GM21529 (cell line): ENCODE data around the gene KPNA4.
"Not testable (repeated sequence)": the region's sequence is repeated elsewhere in the genome, so short reads cannot be mapped to it uniquely, and the experiment has no call there.

Source experiments
- ATAC-seq: cut with Tn5 transposase; IDR thresholded peaks from one replicate; pipeline ENCODE4 v1.9.1; 2021; ENCODE audit not compliant: unreplicated experiment

KPNA4 gene

GRCh38 chr3:160573955-160574525, 8.7 kb upstream of the KPNA4 start:
- not testable (repeated sequence) for ATAC-seq

DNA sequence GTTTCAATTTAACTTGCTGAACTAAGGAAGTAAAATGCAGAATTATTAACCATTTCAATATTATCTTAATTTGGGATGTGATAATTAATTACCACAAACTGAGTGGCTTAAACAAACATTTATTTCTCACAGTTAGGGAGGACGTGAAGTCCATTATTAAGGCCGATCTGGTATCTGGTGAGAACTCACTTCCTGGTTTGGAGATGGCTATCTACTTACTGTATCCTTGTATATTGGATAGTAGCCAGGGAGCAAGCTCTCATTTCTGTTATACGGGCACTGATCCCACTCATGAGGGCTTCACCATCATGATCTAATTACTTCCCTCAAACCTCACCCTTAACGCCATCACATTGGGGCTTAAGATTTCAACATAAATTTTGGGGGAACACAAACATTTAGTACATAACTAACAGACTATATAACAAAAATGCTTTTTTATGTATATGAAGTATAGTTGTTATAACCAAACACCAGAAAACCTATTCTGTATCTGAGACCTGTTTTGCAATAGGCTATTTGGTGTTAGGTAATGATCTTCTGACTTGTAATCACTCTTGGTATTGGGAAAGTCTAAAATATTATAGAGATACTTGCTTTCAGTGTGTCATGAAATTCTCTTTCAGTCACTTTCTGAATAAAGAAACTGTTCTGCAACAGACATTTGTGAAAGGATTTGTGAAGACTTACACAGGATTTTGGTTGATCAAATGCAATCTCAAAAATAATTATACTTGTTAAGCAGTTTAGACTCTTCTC, 4.7 kb upstream of the KPNA4 start:
- ATAC-seq: no peak

DNA sequence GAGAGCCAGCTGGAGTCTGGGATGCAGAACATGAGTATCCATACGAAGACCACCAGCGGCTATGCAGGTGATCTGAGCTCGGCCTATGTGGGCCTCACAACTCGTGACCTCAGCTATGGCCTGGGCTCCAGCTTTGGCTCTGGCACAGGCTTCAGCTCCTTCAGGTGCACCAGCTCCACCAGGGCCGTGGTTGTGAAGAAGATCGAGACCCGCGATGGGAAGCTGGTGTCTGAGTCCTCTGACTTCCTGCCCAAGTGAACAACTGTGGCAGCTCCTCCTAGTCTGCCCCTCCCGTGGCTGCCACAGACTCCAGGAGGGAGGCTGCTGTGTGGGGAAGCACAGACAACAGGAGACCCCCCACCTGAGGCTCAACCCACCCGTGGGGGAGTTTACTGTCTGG, 3.6 kb upstream of the KPNA4 start:
- ATAC-seq: no peak

- ATAC-seq: no peak
Observed at GRCh38 chr3:160567774-160568173, 2.4 kb upstream of the KPNA4 start.

DNA sequence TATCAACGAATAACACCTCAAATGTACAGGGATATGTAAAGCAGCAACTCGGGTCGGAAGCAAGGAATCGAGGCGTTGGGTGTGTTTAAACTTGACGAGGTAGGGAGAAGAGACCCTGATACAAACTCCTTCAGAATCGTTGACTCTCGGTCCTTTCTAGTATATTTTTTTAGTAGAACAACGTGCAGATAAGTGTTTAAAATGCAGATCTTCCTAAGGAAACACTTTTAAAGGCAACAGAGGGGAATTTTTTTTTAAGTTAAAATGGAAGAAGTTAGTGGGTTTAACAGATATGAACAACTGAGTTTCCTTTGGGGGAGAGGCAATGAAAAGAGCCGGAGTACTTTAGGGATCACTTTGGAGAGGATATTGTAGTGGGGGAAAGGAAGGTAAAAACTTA, 1.1 kb upstream of the KPNA4 start:
- no peak for ATAC-seq

- ATAC-seq: peak; percentile 45
Observed at GRCh38 chr3:160564949-160565441, 376 bp downstream of the KPNA4 start.

DNA sequence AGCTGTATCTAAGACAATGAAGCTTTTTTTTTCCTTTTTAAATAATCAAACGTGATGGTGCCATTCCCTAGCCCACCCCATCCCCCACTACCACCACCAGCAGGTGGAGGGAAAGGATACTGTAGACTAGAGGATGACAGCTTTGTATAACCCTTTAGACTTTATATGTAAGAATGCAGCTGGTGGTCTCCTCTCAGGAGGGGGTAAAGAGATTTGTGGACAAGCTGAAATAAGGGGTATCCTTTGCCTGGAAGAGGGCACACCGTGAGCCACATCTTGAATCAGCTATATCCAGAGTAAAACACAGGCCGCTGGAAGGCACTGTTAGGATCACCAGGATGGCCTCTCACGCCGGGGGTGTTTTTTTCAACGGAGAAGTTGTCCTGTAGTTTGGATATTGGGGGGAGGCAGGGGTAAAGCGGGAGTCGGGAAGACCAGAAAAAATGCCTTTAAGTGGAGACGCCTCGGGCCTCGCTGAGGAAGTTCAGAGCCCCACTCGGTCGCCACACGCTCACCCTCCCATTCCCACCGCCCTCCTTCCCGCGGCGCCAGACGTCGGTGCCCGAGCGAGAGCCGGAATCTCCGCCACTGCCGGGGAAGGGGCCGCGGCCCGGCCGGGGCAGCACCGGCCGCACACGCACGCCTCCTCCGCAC, 986 bp downstream of the KPNA4 start:
- no peak for ATAC-seq

- ATAC-seq: no peak
Observed at GRCh38 chr3:160562952-160563351, 2.4 kb downstream of the KPNA4 start.

DNA sequence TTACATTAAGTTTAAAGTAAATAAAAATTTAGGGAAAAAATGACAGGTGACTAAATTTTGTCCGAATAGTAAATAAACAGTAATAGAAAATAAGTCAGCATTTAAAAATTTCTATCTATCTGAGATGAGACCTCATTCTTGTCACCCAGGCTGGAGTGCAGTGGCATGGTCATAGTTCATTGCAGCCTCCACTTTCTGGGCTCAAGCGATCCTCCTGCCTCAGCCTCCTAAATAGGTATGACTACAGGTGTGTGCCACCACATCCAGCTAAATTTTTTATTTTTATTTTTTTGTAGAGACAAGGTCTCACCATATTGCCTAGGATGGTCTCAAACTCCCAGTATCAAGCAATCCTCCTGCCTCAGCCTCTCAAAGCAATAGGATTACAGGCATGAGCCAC, 7.8 kb downstream of the KPNA4 start:
- ATAC-seq: no peak

- ATAC-seq: no peak
Observed at GRCh38 chr3:160556141-160556540, 9.2 kb downstream of the KPNA4 start.

GRCh38 chr3:160554980-160555379, 10.4 kb downstream of the KPNA4 start:
- no peak for ATAC-seq

GRCh38 chr3:160553827-160554226, 11.5 kb downstream of the KPNA4 start:
- no peak for ATAC-seq

- ATAC-seq: peak; percentile 52
Observed at GRCh38 chr3:160546727-160547126, 18.6 kb downstream of the KPNA4 start.

- ATAC-seq: no peak
Observed at GRCh38 chr3:160545504-160545871, 19.9 kb downstream of the KPNA4 start.

DNA sequence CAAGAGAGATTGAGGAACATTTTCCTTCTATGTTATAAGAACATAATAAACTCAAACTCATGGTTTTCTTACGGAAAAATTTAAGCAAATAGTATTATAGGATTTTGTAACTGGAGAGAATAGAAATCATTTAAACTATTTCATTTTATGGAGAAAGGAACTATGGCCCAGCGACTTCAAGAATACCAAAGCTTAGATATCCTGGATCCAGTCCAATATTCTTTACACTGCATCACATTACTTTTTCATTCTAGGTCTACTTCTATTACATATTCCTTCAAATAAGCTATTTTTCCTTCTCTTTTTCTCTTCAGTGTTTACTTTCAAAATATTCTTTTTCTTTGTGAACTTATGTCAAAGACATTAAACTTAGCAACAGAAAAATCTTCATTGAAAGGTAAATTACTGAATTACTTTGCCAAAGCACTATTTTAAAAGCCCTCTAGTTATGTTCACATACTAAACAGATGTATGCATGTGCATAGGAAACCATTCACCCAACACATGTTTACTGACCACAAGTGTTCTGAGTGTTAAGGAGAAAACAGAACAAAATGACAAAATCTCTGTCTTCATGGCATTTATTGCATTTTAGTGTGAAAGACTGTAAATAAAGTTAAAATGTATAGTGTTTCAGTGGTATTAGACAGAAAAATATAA, 20.4 kb downstream of the KPNA4 start:
- no peak for ATAC-seq

DNA sequence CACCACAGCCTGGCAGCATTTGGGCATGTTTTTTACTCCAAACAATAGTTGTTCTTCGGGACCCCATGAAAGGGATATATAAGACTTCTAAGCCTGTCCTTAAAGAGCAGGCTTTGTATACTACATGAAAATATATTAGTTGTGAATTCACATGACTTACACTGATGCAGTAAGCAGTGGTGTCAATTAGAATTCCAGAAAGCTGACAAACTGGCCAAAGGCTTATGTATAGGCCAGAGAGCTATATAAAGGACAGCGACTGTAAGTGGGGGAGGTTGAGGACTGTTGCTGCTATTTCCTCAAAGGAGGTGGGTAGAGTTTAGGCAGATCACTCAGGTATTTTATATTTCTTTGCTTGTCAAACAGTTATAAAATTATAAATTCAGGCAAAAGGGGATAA, 24.8 kb downstream of the KPNA4 start:
- ATAC-seq: no peak

DNA sequence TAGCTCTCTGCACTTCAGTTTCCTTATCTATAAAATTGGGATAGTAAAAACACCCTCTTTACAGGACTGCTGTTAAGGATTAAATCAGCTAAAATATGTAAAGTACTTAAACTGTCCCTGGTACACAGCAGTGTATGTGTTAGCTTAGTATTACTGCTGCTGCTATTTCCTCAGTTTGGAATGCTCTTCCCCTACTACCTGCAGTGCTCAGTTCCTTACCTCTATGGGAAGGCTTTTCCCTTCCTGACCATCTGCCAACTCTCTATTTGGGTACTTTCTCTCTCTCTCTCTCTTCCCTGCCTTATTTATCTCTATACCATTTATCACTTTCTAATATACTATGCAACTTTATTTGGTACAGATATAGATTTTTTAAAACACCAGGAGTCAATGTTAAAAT, 26.5 kb downstream of the KPNA4 start:
- no peak for ATAC-seq

GRCh38 chr3:160537729-160538128, 27.6 kb downstream of the KPNA4 start:
- ATAC-seq: no peak

DNA sequence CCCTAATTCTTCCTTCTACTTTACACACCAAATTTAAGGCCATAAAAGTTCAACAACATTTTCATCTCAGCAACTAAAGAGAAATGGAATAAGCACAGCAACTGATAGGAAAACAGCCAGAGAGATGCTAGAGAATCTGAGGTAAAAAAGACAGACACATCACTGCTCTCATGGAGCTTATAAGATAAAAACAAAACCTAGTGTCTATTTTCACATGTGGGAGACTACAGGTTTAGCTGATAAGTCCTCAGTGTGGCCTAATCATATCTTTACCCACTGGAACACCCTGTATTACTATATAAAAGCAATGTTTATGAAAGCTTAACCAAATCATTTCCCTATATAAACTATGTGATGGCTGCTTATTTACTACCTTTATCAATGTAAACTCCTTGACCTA, 33.0 kb downstream of the KPNA4 start:
- no peak for ATAC-seq

DNA sequence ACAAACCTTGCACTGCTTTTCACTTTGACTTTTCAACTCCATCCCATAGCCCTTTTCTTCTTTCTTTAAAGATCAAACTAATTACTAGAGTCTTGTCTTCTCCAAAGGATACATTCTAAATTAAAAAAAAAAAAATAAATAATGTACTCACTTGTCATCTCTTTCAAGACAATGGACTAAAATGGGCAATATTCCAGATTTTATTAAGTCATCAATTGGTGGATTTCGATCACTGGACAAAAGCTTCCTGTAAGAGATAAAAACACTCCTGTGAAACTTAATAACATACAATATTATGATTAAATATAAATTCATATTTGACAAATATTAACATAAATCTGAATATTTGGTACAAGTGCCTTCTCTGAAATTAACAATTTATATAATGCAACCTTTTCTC, 34.1 kb downstream of the KPNA4 start:
- no peak for ATAC-seq

- not testable (repeated sequence) for ATAC-seq
Observed at GRCh38 chr3:160516391-160516790, 49.0 kb downstream of the KPNA4 start.

DNA sequence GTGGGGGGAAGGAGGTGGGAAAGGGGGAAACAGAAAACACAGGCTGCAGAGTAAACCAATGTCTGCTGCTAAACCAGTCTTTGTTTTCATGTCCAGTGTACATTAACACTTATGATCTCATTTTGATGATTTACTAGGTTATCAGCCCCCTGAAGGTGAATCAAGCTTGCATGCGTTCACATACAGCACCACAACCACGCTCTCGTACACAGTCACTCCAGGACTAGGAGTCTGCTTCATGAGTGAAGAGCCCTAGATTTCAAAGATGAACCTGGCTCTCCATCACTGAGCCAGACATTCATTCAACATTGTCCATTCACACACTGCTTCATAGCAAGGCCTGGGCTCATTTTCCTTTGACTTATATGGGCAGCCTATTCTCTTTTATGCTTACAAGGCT, 64.0 kb downstream of the KPNA4 start:
- no peak for ATAC-seq
